Activated B cell treated with CpG ODN at 0.5 μM for 24 hours (primary cell): ENCODE data around the gene PQBP1. TPM values are rescaled to one million over a fixed set of nuclear protein-coding genes. Genes with fewer than 3 reads are reported as not detected.

ENCODE experiments used
- ATAC-seq: fragments of 200-7000 bp; cut with Tn5 transposase; one replicate; pipeline ENCODE4 v1.10.0; 2021; ENCODE audit warnings: low read depth, mild to moderate bottlenecking, moderate library complexity
- CTCF ChIA-PET: fragments of 350-600 bp; sonication (Branson Sonifier 250); formaldehyde crosslinking; loops from one replicate; lab custom pipeline; 2021; ENCODE audit warnings: antibody characterized with exemption; lab: Charles Lee
- POLR2A ChIA-PET: fragments of 350-600 bp; sonication (Branson Sonifier 250); formaldehyde crosslinking; loops from one replicate; lab custom pipeline; 2021; ENCODE audit warnings: antibody characterized with exemption; lab: Charles Lee
- DNase-seq: peaks from one replicate; pipeline ENCODE4 v3.0.0; 2022
- H3K27ac Mint-ChIP-seq: one replicate; pipeline ENCODE4 v1.8.0; 2020; ENCODE audit warnings: mixed read lengths
- H3K27me3 Mint-ChIP-seq: one replicate; pipeline ENCODE4 v1.8.0; 2021; ENCODE audit warnings: mixed read lengths
- H3K36me3 Mint-ChIP-seq: one replicate; pipeline ENCODE4 v1.8.0; 2021; ENCODE audit warnings: low read depth, mixed read lengths
- H3K4me1 Mint-ChIP-seq: one replicate; pipeline ENCODE4 v1.8.0; 2021; ENCODE audit warnings: mixed read lengths
- H3K4me3 Mint-ChIP-seq: one replicate; pipeline ENCODE4 v1.8.0; 2020; ENCODE audit warnings: mild to moderate bottlenecking, mixed read lengths
- H3K9me3 Mint-ChIP-seq: one replicate; pipeline ENCODE4 v1.8.0; 2020; ENCODE audit warnings: mixed read lengths
- CTCF ChIP-seq: fragments of 200-600 bp; IDR thresholded peaks from one replicate; pipeline ENCODE4 v1.8.0; 2022; ENCODE audit warnings: antibody characterized with exemption, mild to moderate bottlenecking
- intact Hi-C: fragments of 100-400 bp; cut with micrococcal nuclease; formaldehyde crosslinking; loops from one replicate; pipeline ENCODE4 v1.15.1; 2024
- total RNA-seq: library from RNA; stranded (reverse); gene quantifications from 2 replicates; pipeline ENCODE4 v1.2.3, GENCODE V29; 2022

Gene PQBP1
- total RNA-seq, 1 donor from 2014 or later = 81.6 TPM

GRCh38 chrX:48917139-48918001 is 19.6 kb downstream of the PQBP1 start:
- Mint-ChIP-seq H3K36me3 (peaks cover 70% of the 10 kb centered on the region), H3K27ac (peak overlapping the region; percentile 95), H3K27me3 (no peaks in the 10 kb centered on the region), H3K9me3 (no peaks in the 10 kb centered on the region), H3K4me3 (peak overlapping the region; percentile 97), H3K4me1 (peaks cover 54% of the 10 kb centered on the region)
- DNase-seq = peak; percentile 71
- intact Hi-C loops = loop anchor here (1.0 to 10.0 kb wide), 8 partner anchors 27 to 1083 kb away; partner anchors contain the start of genes GRIPAP1, HDAC6, TFE3 and ZNF81
- ChIA-PET POLR2A (interaction anchor here (0.5 to 16.0 kb wide), 8 partner anchors 21 to 1684 kb away, joined by 3 to 718 read pairs (median 6); partner anchors contain the start of gene OTUD5), CTCF (interaction anchor here (0.8 to 1.6 kb wide), 3 partner anchors 20 to 32 kb away, joined by 3 to 6 read pairs (median 3); no protein-coding TSS in a partner anchor)
- TF ChIP-seq CTCF = peak; percentile 22
- ATAC-seq = peak; percentile 46

GRCh38 chrX:48918301-48918642 is 20.5 kb downstream of the PQBP1 start:
- Mint-ChIP-seq H3K27ac (peak overlapping the region; percentile 95), H3K27me3 (no peaks in the 10 kb centered on the region), H3K4me3 (peak overlapping the region; percentile 97), H3K36me3 (peaks cover 69% of the 10 kb centered on the region), H3K4me1 (peaks cover 46% of the 10 kb centered on the region), H3K9me3 (no peaks in the 10 kb centered on the region)
- DNase-seq = no peak
- TF ChIP-seq CTCF = no peak
- POLR2A ChIA-PET = interaction anchor here (0.7 to 16.0 kb wide), 6 partner anchors 10 to 1685 kb away, joined by 6 to 718 read pairs (median 10); partner anchors contain the start of gene TFE3
- CTCF ChIA-PET = interaction anchor here (1.0 kb wide), 1 partner anchor 19 kb away, joined by 3 read pairs; no protein-coding TSS in a partner anchor
- intact Hi-C loops = loop anchor here (2.0 to 10.0 kb wide), 4 partner anchors 84 to 1083 kb away; partner anchors contain the start of genes GRIPAP1, HDAC6 and ZNF81
- ATAC-seq = no peak

GRCh38 chrX:48918643-48919340 is 21.1 kb downstream of the PQBP1 start, which contains the start of gene PIM2:
PIM2 (minus strand) TSS chrX:48919024; CDS start chrX:48918834, 190 bp downstream.
- ATAC-seq (peak; percentile 77), DNase-seq (peak; percentile 75)
- intact Hi-C loops = loop anchor here (1.0 to 10.0 kb wide), 9 partner anchors 10 to 1084 kb away; partner anchors contain the start of genes GRIPAP1, HDAC6, PQBP1 and SUV39H1
- peak within 1 kb of the TSS; percentile 95 for H3K27ac Mint-ChIP-seq
- H3K36me3 Mint-ChIP-seq = peaks cover 70% of the 10 kb centered on the region
- peak within 1 kb of the TSS; percentile 97 for H3K4me3 Mint-ChIP-seq
- ChIA-PET CTCF (interaction anchor here (1.9 kb wide), 1 partner anchor 19 kb away, joined by 14 read pairs; no protein-coding TSS in a partner anchor), POLR2A (interaction anchor here (0.6 to 16.0 kb wide), 10 partner anchors 8 to 1354 kb away, joined by 3 to 718 read pairs (median 10); partner anchors contain the start of genes OTUD5, PQBP1, TFE3 and TIMM17B)
- peaks cover 42% of the 10 kb centered on the region for H3K4me1 Mint-ChIP-seq
- no peak for TF ChIP-seq CTCF
- no peaks in the 10 kb centered on the region for H3K9me3 Mint-ChIP-seq
- no peaks in the 10 kb centered on the region for H3K27me3 Mint-ChIP-seq

- intact Hi-C loops = loop anchor here (1.0 to 10.0 kb wide), 9 partner anchors 9 to 1085 kb away; partner anchors contain the start of genes GRIPAP1, HDAC6, PQBP1 and SUV39H1
- H3K9me3 Mint-ChIP-seq = no peaks in the 10 kb centered on the region
Measured at GRCh38 chrX:48919360-48919841, 21.7 kb downstream of the PQBP1 start.

More at GRCh38 chrX:48919360-48919841, 21.7 kb downstream of the PQBP1 start:
- Mint-ChIP-seq H3K27ac (peak overlapping the region; percentile 95), H3K27me3 (no peaks in the 10 kb centered on the region), H3K36me3 (peaks cover 70% of the 10 kb centered on the region), H3K4me3 (peak overlapping the region; percentile 97), H3K4me1 (peaks cover 39% of the 10 kb centered on the region)
- ATAC-seq (peak; percentile 18), DNase-seq (peak; percentile 25)
- CTCF ChIA-PET = interaction anchor here (1.9 kb wide), 1 partner anchor 18 kb away, joined by 14 read pairs; no protein-coding TSS in a partner anchor
- POLR2A ChIA-PET = interaction anchor here (0.6 to 16.0 kb wide), 12 partner anchors 8 to 1354 kb away, joined by 3 to 718 read pairs (median 6); partner anchors contain the start of genes HDAC6, OTUD5, PQBP1 and TFE3
- TF ChIP-seq CTCF = no peak
